ENCODE data around the gene CHCHD6. TPM values are rescaled to one million over a fixed set of nuclear protein-coding genes. Genes with fewer than 3 reads are reported as not detected.

The CHCHD6 gene
- total and polyA plus RNA-seq, 2 experiments from 2014 or later, result 15.8 to 21.4 TPM

DNA sequence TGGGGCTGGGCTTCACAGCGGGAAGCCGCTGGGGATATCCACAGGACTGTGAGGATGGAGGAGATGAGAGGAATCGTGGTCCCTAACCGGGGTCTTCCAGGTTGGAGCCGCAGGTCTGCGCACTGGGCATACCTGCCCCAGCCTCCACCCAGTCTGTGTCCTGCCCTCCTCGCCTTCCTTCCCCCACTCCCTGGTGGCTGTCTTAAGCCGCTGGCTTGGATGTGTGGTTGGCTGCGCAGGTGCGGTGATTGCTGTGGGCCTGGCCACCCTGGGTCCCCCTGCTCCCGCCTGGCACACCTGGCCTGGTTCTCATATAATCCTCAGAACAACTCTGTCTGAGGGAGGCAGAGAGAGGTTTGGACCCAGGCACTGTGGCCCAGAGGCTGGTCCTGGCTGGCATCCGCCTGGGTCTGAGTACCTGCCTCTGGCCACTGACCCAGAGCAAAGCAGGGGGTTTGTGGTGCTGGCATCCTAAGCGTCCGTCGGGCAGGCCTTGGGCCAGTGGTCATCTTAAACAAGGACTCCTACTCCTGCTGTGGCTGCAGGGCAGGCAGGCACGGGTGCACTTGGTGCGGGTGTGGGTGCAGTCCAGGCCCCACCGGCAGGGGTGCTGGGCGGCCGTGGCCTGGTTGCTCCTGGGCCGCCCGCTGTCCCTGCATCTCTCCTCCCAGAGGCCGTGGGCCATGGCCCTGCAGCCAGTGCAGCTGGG is 297.6 kb downstream of the CHCHD6 start:
- Histone ChIP-seq H3K4me1 (ENCODE audit: insufficient read depth) (peaks cover 27% of the 10 kb centered on the region), H3K9me2 (ENCODE audit: insufficient read depth) (no peaks in the 10 kb centered on the region), H3K4me2 (ENCODE audit: unreplicated experiment) (peak overlapping the region; percentile 80), H3K27me3 (replicated peaks; ENCODE audit: insufficient read depth) (no peaks in the 10 kb centered on the region), H3F3A (ENCODE audit: insufficient read depth) (peaks cover 5% of the 10 kb centered on the region; the same call in 1 of the 2 replicates), H3K79me2 (ENCODE audit: insufficient read depth) (peaks cover 52% of the 10 kb centered on the region), H2AFZ (peak overlapping the region; percentile 71; the same call in 1 of the 2 replicates), H4K20me1 (ENCODE audit: insufficient read depth) (no peaks in the 10 kb centered on the region), H3K4me3 (no peak overlapping the region), H3K9me3 (ENCODE audit: low read depth) (no peaks in the 10 kb centered on the region), H3K9ac (peak overlapping the region; percentile 86), H3K36me3 (ENCODE audit: low read depth) (no peaks in the 10 kb centered on the region), H3K27ac (peak overlapping the region; percentile 92)
- 42 to 53% methylated on average over 20 to 22 of the region's 23 CpGs for WGBS, 2 experiments (ENCODE audit: low coverage in 1 of 2, low lambda C conversion rate in 2 of 2, missing lambda C conversion rate in 2 of 2)
- DNase-seq, result no peak
- TF ChIP-seq EZH2 (IDR thresholded peaks at IDR 0.05; ENCODE audit: insufficient read depth, poor library complexity, severe bottlenecking) (no peak), EZH2phosphoT487 (IDR thresholded peaks at IDR 0.05; ENCODE audit: insufficient read depth, low read depth) (no peak)
- in situ Hi-C loops (cut with MboI), result no loop called here

DNA sequence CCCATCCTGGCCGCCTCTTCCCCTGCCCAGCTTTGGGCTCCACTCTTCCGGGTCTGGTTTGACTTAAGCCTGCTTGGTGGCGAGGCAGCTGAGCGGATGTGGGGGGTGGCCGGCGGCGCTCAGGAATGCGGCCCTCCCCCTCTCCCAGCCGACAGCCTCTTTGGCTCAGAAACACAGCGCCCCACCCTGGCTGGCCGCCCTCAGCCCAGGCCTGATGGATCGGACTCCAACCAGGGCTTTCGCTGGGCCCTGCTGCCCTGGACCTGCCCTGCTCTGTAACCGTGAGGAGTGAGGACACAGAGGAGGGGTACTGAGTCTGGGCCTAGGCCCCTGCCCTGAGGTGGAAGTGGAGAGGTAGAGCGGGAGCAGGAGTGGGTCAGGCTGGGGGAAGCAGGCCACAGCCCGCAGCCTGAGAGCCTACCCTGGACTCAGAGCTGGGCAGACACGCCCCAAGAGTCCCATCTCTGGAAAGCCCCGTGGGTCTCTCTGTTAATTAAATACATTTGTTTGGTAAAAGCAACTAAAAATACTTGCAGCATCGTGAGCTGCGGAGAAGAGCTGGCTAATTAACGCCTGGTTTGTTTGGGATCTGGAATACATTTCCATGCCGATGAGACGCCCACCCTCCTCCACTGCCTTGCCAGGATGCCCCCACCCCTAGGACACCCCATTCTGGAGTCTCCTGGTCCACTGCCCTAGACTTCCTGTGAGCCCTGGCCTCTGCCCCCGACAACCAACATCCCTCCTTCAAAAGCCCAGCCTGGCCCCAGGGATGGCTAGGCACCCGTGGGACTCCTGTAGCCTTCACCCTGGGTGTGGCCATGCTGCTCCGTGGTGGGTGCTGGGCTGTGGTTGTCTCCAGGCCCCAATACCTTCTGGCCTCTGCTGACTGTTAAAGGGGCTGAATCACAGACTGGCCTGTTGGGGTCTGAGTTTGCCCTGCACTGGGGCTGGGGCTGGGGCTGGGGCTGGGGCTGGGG is 298.4 kb downstream of the CHCHD6 start:
- H3F3A ChIP-seq (ENCODE audit: insufficient read depth), result peaks cover 5% of the 10 kb centered on the region; the same call in 1 of the 2 replicates
- peak overlapping the region; percentile 56 for H3K4me3 ChIP-seq
- H4K20me1 ChIP-seq (ENCODE audit: insufficient read depth), result no peaks in the 10 kb centered on the region
- peak overlapping the region; percentile 92 for H3K27ac ChIP-seq
- no peaks in the 10 kb centered on the region for H3K36me3 ChIP-seq (ENCODE audit: low read depth)
- WGBS, 2 experiments (ENCODE audit: low coverage in 1 of 2, low lambda C conversion rate in 2 of 2, missing lambda C conversion rate in 2 of 2), result 1 to 2% methylated on average over 26 of the region's 26 CpGs
- peak; percentile 94 for DNase-seq
- H3K9ac ChIP-seq, result peak overlapping the region; percentile 86
- no peaks in the 10 kb centered on the region for H3K9me3 ChIP-seq (ENCODE audit: low read depth)
- H2AFZ ChIP-seq, result peak overlapping the region; percentile 71
- peaks cover 22% of the 10 kb centered on the region for H3K4me1 ChIP-seq (ENCODE audit: insufficient read depth)
- in situ Hi-C loops (cut with MboI), result no loop called here
- TF ChIP-seq EZH2phosphoT487 (IDR thresholded peaks at IDR 0.05; ENCODE audit: insufficient read depth, low read depth) (no peak), EZH2 (IDR thresholded peaks at IDR 0.05; ENCODE audit: insufficient read depth, poor library complexity, severe bottlenecking) (no peak)
- H3K4me2 ChIP-seq (ENCODE audit: unreplicated experiment), result peak overlapping the region; percentile 80
- H3K9me2 ChIP-seq (ENCODE audit: insufficient read depth), result no peaks in the 10 kb centered on the region
- H3K27me3 ChIP-seq (replicated peaks; ENCODE audit: insufficient read depth), result no peaks in the 10 kb centered on the region
- H3K79me2 ChIP-seq (ENCODE audit: insufficient read depth), result peaks cover 43% of the 10 kb centered on the region

DNA sequence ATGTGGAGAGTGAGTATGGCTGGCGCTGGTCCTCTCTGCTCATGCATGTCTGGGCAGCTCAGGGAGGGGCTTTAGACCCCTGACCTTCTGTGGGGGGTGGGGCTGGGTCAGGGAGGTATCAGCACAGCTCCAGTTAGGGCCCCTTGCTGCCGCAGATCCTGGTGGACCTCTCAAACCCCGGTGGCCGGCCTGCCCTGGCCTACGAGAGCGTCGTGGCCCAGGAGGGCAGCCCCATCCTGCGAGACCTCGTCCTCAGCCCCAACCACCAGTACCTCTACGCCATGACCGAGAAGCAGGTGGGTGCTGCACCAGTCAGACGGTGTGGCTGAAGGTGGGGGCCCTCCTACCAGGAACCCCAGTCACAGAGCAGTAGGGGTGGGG is 299.1 kb downstream of the CHCHD6 start:
- H3K36me3 ChIP-seq (ENCODE audit: low read depth), result no peaks in the 10 kb centered on the region

DNA sequence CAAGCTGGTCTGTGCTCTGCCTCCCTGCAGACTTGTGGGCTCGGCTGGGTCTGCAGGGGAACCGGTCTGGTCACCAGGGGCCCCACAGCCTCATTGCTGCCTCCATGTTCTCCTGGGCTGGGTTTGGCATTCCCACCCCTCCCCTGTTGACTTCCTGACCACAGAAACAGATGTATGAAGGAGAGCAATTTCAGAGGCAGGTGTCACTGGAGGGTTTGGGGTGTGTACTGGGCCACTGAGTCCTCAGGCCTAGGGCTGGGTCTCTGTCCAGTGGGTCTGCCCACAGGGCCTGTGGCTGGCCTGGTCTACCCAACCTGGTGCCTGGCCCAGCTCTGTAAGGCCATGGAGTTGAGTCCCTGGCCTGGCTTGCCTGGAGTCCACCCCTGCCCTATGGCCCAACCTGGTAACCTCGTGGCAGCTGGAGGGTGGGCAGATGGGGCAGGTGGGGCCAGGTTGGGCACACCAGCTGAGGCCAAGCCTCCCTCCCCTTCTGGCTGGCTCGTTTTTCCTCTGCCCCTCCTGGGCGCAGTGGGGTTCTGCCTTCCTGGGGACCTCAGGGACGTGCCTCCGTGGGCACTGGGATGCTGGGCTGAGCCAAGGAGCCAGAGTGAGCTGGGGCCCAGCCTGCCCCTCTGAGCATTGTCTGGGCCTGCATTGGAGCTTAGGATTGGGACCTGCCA is 299.7 kb downstream of the CHCHD6 start:
- H3K9ac ChIP-seq, result 0 out of 2 replicates have a peak overlapping the region, but pooled peaks have one; percentile 86
- DNase-seq, result no peak
- H3F3A ChIP-seq (ENCODE audit: insufficient read depth), result peaks cover 5% of the 10 kb centered on the region; the same call in 1 of the 2 replicates
- peaks cover 31% of the 10 kb centered on the region for H3K79me2 ChIP-seq (ENCODE audit: insufficient read depth)
- H3K27ac ChIP-seq, result peak overlapping the region; percentile 92
- in situ Hi-C loops (cut with MboI), result no loop called here
- H3K4me3 ChIP-seq, result no peak overlapping the region
- TF ChIP-seq EZH2phosphoT487 (IDR thresholded peaks at IDR 0.05; ENCODE audit: insufficient read depth, low read depth) (no peak), EZH2 (IDR thresholded peaks at IDR 0.05; ENCODE audit: insufficient read depth, poor library complexity, severe bottlenecking) (no peak)
- H3K36me3 ChIP-seq (ENCODE audit: low read depth), result no peaks in the 10 kb centered on the region
- WGBS, 2 experiments (ENCODE audit: low coverage in 1 of 2, low lambda C conversion rate in 2 of 2, missing lambda C conversion rate in 2 of 2), result 69 to 74% methylated on average over 7 of the region's 7 CpGs
- H3K27me3 ChIP-seq (replicated peaks; ENCODE audit: insufficient read depth), result no peaks in the 10 kb centered on the region
- no peaks in the 10 kb centered on the region for H3K9me2 ChIP-seq (ENCODE audit: insufficient read depth)
- no peaks in the 10 kb centered on the region for H3K9me3 ChIP-seq (ENCODE audit: low read depth)
- no peak overlapping the region for H2AFZ ChIP-seq
- no peaks in the 10 kb centered on the region for H4K20me1 ChIP-seq (ENCODE audit: insufficient read depth)
- H3K4me2 ChIP-seq (ENCODE audit: unreplicated experiment), result no peak overlapping the region
- H3K4me1 ChIP-seq (ENCODE audit: insufficient read depth), result peaks cover 22% of the 10 kb centered on the region

More for the DNA sequence above, 299.1 kb downstream of the CHCHD6 start:
- in situ Hi-C loops (cut with MboI), result no loop called here
- no peaks in the 10 kb centered on the region for H3K27me3 ChIP-seq (replicated peaks; ENCODE audit: insufficient read depth)
- H3K9me3 ChIP-seq (ENCODE audit: low read depth), result no peaks in the 10 kb centered on the region
- 89 to 94% methylated on average over 11 of the region's 12 CpGs for WGBS, 2 experiments (ENCODE audit: low coverage in 1 of 2, low lambda C conversion rate in 2 of 2, missing lambda C conversion rate in 2 of 2)
- no peaks in the 10 kb centered on the region for H3K9me2 ChIP-seq (ENCODE audit: insufficient read depth)
- peak overlapping the region; percentile 80 for H3K4me2 ChIP-seq (ENCODE audit: unreplicated experiment)
- H4K20me1 ChIP-seq (ENCODE audit: insufficient read depth), result no peaks in the 10 kb centered on the region
- H3K4me3 ChIP-seq, result no peak overlapping the region
- TF ChIP-seq EZH2 (IDR thresholded peaks at IDR 0.05; ENCODE audit: insufficient read depth, poor library complexity, severe bottlenecking) (no peak), EZH2phosphoT487 (IDR thresholded peaks at IDR 0.05; ENCODE audit: insufficient read depth, low read depth) (no peak)
- H3K27ac ChIP-seq, result peak overlapping the region; percentile 92
- H3K4me1 ChIP-seq (ENCODE audit: insufficient read depth), result peaks cover 22% of the 10 kb centered on the region
- H3K79me2 ChIP-seq (ENCODE audit: insufficient read depth), result peaks cover 37% of the 10 kb centered on the region
- H3F3A ChIP-seq (ENCODE audit: insufficient read depth), result peaks cover 5% of the 10 kb centered on the region; the same call in 1 of the 2 replicates
- H2AFZ ChIP-seq, result no peak overlapping the region
- peak overlapping the region; percentile 86 for H3K9ac ChIP-seq
- DNase-seq, result no peak
